ENCODE measurements around the gene NUB1.

NUB1 gene

GRCh38 chr7:151376218-151376902 is 34.7 kb downstream of the NUB1 start:
- DNase-seq (ENCODE audit: low read depth in 2 of 2): no peak

DNA sequence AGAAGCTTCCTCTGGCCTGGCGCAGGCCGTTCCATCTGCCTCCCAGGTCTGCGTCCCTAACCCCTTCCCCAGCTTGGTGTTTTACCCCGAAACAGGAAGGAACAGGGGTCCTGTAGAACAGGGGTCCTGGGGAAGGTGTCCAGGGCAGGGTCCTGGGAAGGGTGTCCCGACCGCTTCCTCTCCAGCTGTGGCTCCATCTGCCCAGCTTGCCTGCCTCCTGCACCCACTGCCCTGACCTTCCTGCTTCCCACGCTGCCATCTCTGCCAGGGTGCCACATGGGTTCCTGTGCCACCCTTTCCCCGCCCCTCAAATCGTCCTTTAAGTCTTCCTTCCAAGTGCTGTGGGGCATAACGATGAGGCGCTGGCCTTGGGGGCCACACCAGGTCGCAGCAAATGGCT is 35.8 kb downstream of the NUB1 start:
- no peak for DNase-seq (ENCODE audit: low read depth in 2 of 2)

GRCh38 chr7:151378011-151378410 is 36.4 kb downstream of the NUB1 start:
- DNase-seq (ENCODE audit: low read depth in 2 of 2): no peak

DNA sequence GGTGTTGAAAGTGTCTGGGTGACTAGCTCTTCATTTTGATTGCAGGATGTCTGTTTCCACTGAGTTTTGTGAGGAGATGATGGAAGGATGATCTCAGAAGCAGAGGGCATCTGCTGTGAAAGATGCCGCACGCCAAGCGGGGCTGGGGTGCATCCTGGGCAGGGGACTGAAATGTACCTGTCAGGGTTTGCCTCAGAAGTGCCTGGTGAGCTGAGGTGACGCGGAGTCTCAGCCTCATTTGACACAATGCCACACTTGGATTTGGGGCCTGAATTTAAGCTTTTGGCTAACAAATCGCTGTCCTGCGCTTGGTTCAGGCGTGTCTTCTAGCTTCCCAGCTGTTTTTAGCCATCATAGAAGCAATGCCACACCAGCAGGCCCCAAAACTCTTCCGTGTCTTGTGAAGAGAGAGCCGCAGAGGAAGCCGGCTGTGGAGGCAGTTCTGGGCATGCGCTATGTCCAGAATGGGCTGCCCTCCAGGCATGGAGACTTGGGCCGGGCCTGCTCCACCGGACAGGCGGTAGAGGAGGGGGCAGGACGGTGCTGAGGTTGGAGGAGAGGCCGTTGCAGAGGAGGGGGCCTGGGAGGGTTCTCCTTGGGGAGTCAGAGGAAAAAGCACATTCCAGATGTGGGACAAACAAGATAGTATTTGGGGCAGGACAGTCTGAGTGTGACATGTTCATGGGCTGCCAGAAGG is 37.0 kb downstream of the NUB1 start:
- DNase-seq (ENCODE audit: low read depth in 2 of 2): no peak

DNA sequence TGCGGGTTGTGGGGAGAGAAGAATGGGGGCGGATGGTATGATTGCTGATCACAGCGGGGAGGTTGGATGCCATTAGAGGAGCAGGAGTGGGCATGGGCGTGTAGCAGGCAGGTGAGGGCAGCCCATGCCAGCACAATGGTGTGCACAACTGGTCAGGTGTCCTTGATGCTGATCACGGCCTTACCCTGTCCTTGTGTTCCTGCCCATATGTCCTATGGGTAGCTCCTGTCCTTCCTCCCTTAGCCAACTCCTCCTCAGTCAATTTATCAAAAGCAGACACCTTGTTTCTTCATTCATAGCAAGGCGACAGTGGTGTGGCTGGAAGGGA is 37.5 kb downstream of the NUB1 start:
- DNase-seq (ENCODE audit: low read depth in 2 of 2): no peak

GRCh38 chr7:151379534-151380198 is 38.1 kb downstream of the NUB1 start:
- DNase-seq (ENCODE audit: low read depth in 2 of 2): no peak

GRCh38 chr7:151380199-151381097 is 38.8 kb downstream of the NUB1 start:
- no peak for DNase-seq (ENCODE audit: low read depth in 2 of 2)

DNA sequence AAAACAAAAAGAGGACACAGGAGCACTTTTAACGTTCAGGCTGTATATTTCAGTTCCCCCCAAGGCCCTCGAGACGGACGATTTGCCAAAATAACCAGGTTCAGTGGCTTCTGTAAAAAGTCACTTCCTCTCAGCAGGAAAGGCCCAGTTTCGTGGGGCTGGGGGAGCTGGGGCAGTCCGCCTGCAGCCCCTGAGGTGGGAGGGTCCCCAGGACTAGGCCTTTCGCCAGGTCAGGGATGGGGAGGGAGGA is 39.4 kb downstream of the NUB1 start:
- no peak for DNase-seq (ENCODE audit: low read depth in 2 of 2)

DNA sequence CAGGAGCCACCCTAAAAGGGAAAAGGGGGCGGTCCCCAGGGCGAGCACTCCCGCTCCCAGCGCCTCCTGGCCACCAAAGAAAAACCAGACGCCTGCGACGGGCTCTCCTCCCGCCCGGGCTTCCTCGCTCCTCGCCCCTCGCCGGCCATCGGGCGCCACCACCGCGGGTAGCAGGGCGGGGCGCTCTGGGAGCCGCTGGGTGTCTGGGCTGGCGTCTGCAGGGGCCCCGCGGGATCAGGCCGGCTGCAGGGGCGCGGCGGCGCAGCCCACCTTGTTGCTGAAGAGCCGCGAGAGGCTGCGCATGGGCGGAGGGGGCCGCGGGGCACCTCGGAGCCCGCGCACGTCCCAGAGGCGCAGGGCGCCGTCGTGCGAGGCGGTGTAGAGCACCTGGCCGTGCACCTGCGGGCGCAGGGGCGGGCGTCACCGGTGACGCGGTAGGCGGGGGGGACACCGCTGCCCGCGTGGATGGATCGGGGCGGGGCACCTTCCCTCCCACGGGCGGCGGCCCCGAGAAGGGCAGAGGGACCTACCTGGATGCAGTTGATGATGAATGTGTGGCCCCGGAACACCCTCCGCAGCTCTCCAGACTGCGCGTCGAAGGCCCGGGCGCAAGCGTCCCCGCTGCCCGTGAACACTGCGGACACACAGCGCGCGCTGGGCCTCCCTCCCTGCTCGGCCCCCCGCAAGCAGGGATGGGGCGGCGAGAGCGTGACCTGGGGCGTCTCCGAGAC is 39.9 kb downstream of the NUB1 start:
- DNase-seq (ENCODE audit: low read depth in 2 of 2): peak; percentile 2 to 47

DNA sequence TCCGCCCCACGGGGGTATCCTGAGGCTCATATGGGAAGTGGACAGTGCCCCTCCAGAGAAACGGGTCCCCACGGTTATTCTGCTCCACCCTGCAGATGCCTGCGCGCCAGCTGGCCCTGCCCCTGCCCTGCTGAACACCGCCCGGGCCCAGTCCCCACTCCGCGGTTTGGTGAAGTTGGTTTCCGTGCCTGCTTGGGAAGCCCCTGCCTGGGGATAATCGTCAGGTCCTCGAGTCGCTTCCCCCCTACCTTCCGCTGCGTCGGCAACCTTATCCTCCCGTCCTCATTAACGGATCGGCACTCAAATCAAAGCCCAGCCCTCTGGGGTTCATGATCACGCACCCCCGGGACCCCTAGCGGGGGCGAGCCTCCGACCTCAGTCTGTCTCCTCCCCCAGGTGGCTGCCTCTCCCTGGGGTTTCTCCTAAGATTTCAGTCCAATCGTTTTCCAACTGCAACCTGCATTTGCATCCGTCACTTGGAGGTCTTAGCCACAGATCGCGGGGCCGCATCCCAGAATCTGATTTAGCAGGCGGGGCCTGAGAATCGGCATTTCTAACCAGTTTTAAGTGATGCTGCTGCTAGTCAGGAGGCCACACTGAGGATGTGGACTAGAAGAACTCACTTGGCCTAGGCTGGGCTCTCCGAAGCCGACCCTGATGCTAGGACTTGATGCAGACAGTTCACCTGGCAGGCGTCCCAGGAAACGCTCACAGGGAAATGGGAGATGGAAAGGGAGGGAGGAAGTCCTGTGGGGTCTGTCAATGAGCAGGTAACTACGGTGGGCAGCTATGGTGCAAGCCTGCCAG is 40.7 kb downstream of the NUB1 start:
- no peak for DNase-seq (ENCODE audit: low read depth in 2 of 2)

DNA sequence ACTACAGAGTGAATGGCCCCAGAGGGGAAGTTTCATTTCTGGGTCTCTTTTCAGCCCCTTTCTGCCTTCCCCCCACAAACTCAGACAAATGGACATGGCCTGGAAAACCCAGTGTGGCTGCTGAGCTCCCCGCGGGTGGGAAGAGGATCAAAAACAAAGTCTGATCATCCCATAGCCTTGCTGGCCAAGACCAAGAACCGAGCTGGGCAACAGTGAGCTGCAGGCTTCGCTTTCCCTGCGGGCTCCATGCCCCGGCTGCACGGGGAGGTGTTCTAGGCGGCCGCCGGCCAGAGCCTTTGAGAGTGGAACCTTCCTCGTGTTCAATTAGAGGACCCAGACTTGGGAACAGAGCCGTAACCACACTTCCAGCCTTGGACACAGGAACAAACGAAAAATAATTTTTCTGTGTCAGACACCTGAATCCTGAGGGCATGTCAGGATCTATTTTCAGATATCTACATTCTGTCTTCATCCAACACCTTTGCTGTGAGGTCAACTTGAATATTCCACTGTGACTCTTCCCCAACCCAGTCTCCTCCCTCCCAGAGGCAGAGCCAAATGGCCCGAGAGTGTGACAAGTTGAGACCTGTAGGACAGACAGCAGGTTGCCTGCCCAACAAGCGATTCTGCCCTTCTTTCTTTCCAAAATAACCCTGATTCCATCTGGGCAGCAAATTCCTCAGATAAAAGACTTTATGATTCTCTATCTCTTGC is 42.2 kb downstream of the NUB1 start:
- DNase-seq (ENCODE audit: low read depth in 2 of 2): no peak

DNA sequence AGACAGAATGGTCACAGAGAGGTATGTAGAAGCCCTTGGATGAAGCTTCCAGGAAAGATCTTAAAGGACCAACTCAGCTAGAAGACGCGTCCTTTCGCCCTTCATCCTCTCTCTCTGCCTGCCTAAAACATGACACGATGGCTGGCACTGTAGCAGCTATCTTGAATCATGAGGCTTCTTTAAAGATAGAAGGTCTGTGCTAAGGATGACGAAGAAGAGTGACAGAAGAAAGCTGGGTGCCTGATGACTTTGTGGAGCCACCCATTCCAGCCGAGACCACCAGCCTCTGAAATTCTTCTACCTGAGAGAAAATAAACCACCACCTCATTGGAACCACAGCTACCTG is 42.7 kb downstream of the NUB1 start:
- no peak for DNase-seq (ENCODE audit: low read depth in 2 of 2)

GRCh38 chr7:151384776-151385625 is 43.4 kb downstream of the NUB1 start:
- DNase-seq (ENCODE audit: low read depth in 2 of 2): no peak

DNA sequence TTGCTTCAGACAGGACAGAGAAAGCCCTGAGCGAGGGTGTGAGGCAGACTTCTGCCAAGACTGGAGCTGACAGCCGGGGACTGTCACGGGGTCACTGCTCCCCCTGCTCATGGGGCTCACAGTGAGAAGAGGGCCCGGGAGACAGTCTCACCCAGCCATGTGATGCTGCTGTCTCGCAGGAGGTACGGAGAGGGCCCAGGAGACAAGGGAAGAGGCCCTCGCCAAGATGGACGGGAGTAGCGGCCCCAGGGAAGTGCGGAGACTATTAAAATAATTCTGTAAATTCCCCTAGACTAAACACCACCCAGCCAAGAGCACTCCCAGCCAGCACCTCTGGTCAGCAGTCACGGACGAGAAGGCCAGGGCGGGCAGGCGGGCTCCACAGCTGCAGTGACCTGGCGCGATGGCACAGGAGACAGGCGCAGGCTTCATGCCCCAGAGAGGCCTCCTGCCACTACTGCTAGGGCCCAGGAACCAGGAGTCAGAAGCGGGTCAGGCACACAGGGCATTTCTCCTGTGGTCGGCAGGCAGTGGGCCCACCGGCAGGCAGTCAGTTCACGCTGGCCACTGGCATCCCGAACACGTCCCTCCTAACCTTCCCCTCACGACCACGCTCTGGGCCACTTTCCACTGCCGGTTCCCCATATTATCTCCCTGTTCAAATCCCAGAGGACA is 44.2 kb downstream of the NUB1 start:
- no peak for DNase-seq (ENCODE audit: low read depth in 2 of 2)

- no peak for DNase-seq (ENCODE audit: low read depth in 2 of 2)
Measured at GRCh38 chr7:151386301-151387160, 44.9 kb downstream of the NUB1 start.

DNA sequence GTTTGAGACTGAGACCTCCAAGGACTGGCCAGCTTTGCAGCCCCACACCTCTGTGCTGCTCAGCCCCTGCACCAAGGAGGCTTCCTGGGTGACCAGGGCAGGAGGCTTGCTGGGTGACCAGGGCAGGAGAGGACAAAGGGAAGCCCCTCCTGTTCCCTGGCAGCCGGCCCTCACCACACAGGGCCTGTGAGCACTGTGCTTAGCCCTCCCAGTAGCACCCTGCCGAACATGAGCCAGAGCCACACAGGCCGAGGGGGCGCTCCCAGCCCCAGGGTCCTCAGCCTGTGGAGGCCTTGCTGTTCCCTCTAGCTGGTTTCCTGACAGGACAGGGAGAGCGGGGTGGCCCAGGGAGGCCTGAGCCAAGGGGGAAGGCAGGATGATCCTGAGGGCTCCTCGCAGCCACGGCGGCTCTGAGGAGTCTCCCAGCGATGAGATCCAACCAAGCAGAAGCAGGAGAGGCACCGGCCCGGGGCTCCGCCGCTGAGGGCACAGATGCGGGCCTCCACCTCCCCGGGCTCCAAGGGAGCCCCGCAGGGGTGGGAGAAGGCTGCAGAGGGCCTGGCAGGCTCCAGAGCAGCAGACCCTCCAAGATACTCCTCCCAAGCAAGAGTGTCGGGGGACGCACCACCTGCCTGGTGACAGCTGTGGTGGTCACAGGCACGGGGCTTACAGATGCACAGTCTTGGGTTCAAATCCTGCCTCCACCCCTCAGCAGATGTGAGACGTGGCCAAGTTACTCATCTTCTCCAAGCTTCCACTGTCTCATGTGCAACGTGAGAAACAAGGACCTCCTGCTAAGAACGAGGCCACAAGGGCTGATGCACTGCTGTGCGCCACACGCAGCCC is 45.8 kb downstream of the NUB1 start:
- DNase-seq (ENCODE audit: low read depth in 2 of 2): no peak

DNA sequence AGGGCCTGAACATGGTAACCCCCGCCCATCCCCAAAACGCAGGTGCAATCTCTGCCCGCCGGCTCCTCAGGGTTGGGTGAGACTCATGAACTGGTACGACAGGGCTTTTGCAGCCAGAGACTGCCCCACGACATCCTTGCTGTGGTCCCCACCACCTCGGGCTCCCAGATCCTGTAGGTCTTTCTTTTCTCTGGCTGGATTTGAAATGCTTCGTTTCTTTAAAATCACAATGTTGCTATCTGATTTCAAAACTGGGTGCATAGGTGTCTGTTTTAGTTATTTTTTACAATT is 46.3 kb downstream of the NUB1 start:
- DNase-seq (ENCODE audit: low read depth in 2 of 2): no peak

Data from stimulated activated CD8-positive, alpha-beta memory T cell treated with anti-CD3 and anti-CD28 coated beads, Interleukin-7, amount 100 ng/mL, for 4 hours (primary cell).